Measurements from ENCODE around the gene PLXNB2. TPM values are rescaled to one million over a fixed set of nuclear protein-coding genes. Genes with fewer than 3 reads are reported as not detected.

PLXNB2 gene
- polyA plus RNA-seq, 6 donors from 2014 or later = 0.46 to 1.1 (median 0.66) TPM; not detected in 1

- Mint-ChIP-seq H3K27me3 (peaks cover 6 to 35% (median 14%) of the 10 kb centered on the region in 3 donors), H3K36me3 (no peaks in the 10 kb centered on the region), H3K27ac (peak overlapping the region in 4 of 6 donors; percentile 77 to 91 (median 87)), H3K9me3 (no peaks in the 10 kb centered on the region), H3K4me3 (peak overlapping the region in 7 of 8 donors; percentile 42 to 84 (median 74)), H3K4me1 (peaks cover 59 to 62% (median 60%) of the 10 kb centered on the region in 3 donors)
- DNase-seq = peak; percentile 42
- peak; percentile 15 to 29 for ATAC-seq (ENCODE audit: low read depth in 2 of 2)
Measured at GRCh38 chr22:50304528-50305392, 2.7 kb downstream of the PLXNB2 start.

- Mint-ChIP-seq H3K27ac (peak overlapping the region in 5 of 6 donors; percentile 72 to 91 (median 86)), H3K4me1 (peaks cover 56 to 59% (median 58%) of the 10 kb centered on the region in 3 donors), H3K9me3 (no peaks in the 10 kb centered on the region), H3K4me3 (peak overlapping the region in 6 of 8 donors; percentile 49 to 84 (median 76)), H3K36me3 (no peaks in the 10 kb centered on the region), H3K27me3 (peaks cover 6 to 34% (median 14%) of the 10 kb centered on the region in 3 donors)
- DNase-seq (no peak), ATAC-seq (ENCODE audit: low read depth in 2 of 2) (peak; percentile 11 to 25)
Measured at GRCh38 chr22:50303848-50304527, 3.5 kb downstream of the PLXNB2 start.

- H3K4me3 Mint-ChIP-seq = peak overlapping the region in 2 of 8 donors; percentile 57 to 78
Measured at GRCh38 chr22:50303515-50303847, 4.0 kb downstream of the PLXNB2 start.

GRCh38 chr22:50302564-50302963 is 4.9 kb downstream of the PLXNB2 start:
- ATAC-seq (ENCODE audit: low read depth in 2 of 2) (no peak), DNase-seq (no peak)
- H3K4me1 Mint-ChIP-seq = peaks cover 54 to 55% (median 54%) of the 10 kb centered on the region in 3 donors
- peaks cover 6 to 42% (median 7%) of the 10 kb centered on the region in 3 donors for H3K27me3 Mint-ChIP-seq
- H3K9me3 Mint-ChIP-seq = no peaks in the 10 kb centered on the region
- H3K4me3 Mint-ChIP-seq = peak overlapping the region in 4 of 8 donors; percentile 47 to 81 (median 64)
- peak overlapping the region in 5 of 6 donors; percentile 57 to 88 (median 72) for H3K27ac Mint-ChIP-seq
- H3K36me3 Mint-ChIP-seq = no peaks in the 10 kb centered on the region

More at GRCh38 chr22:50303515-50303847, 4.0 kb downstream of the PLXNB2 start:
- no peaks in the 10 kb centered on the region for H3K9me3 Mint-ChIP-seq
- ATAC-seq (ENCODE audit: low read depth in 2 of 2) (no peak), DNase-seq (no peak)
- peaks cover 54 to 57% (median 56%) of the 10 kb centered on the region in 3 donors for H3K4me1 Mint-ChIP-seq
- H3K36me3 Mint-ChIP-seq = no peaks in the 10 kb centered on the region
- peaks cover 6 to 33% (median 9%) of the 10 kb centered on the region in 3 donors for H3K27me3 Mint-ChIP-seq
- H3K27ac Mint-ChIP-seq = peak overlapping the region in 2 of 6 donors; percentile 88 to 94

- Mint-ChIP-seq H3K36me3 (no peaks in the 10 kb centered on the region), H3K4me3 (peak overlapping the region; percentile 35 to 83 (median 60)), H3K27me3 (peaks cover 6 to 47% (median 7%) of the 10 kb centered on the region in 3 donors), H3K9me3 (no peaks in the 10 kb centered on the region), H3K27ac (peak overlapping the region in 4 of 6 donors; percentile 27 to 88 (median 57)), H3K4me1 (peaks cover 54 to 55% (median 54%) of the 10 kb centered on the region in 3 donors)
- DNase-seq (no peak), ATAC-seq (ENCODE audit: low read depth in 2 of 2) (no peak)
Measured at GRCh38 chr22:50302041-50302541, 5.4 kb downstream of the PLXNB2 start.

GRCh38 chr22:50301581-50301991 is 5.9 kb downstream of the PLXNB2 start:
- H3K36me3 Mint-ChIP-seq = no peaks in the 10 kb centered on the region
- peaks cover 54 to 55% (median 54%) of the 10 kb centered on the region in 3 donors for H3K4me1 Mint-ChIP-seq
- ATAC-seq (ENCODE audit: low read depth in 2 of 2) (peak; percentile 63 to 68), DNase-seq (peak; percentile 57)
- H3K4me3 Mint-ChIP-seq = peak overlapping the region; percentile 35 to 83 (median 60)
- H3K27ac Mint-ChIP-seq = peak overlapping the region in 3 of 6 donors; percentile 34 to 88 (median 42)
- no peaks in the 10 kb centered on the region for H3K9me3 Mint-ChIP-seq
- H3K27me3 Mint-ChIP-seq = peaks cover 6 to 47% (median 7%) of the 10 kb centered on the region in 3 donors

- no peak for DNase-seq
- Mint-ChIP-seq H3K36me3 (no peaks in the 10 kb centered on the region), H3K9me3 (no peaks in the 10 kb centered on the region), H3K4me1 (peaks cover 47 to 52% (median 48%) of the 10 kb centered on the region in 3 donors), H3K27ac (peak overlapping the region in 3 of 6 donors; percentile 30 to 88 (median 32)), H3K27me3 (peaks cover under 1 to 40% (median 6%) of the 10 kb centered on the region in 3 donors), H3K4me3 (peak overlapping the region in 5 of 8 donors; percentile 16 to 78 (median 30))
- ATAC-seq (ENCODE audit: low read depth in 2 of 2) = no peak
Measured at GRCh38 chr22:50300620-50301257, 6.7 kb downstream of the PLXNB2 start.

GRCh38 chr22:50299785-50300619 is 7.4 kb downstream of the PLXNB2 start:
- H3K27ac Mint-ChIP-seq = peak overlapping the region in 1 of 6 donors; percentile 88
- peaks cover 0 to 35% (median 11%) of the 10 kb centered on the region in 3 donors for H3K27me3 Mint-ChIP-seq
- H3K4me3 Mint-ChIP-seq = no peak overlapping the region
- H3K4me1 Mint-ChIP-seq = peaks cover 45 to 57% (median 47%) of the 10 kb centered on the region in 3 donors
- H3K9me3 Mint-ChIP-seq = no peaks in the 10 kb centered on the region
- DNase-seq = no peak
- ATAC-seq (ENCODE audit: low read depth in 2 of 2) = no peak
- no peaks in the 10 kb centered on the region for H3K36me3 Mint-ChIP-seq

- Mint-ChIP-seq H3K36me3 (no peaks in the 10 kb centered on the region), H3K27me3 (peaks cover 0 to 27% (median 6%) of the 10 kb centered on the region in 3 donors), H3K27ac (peak overlapping the region in 1 of 6 donors; percentile 67), H3K9me3 (no peaks in the 10 kb centered on the region), H3K4me3 (peak overlapping the region in 5 of 8 donors; percentile 6 to 66 (median 53)), H3K4me1 (peaks cover 38 to 54% (median 40%) of the 10 kb centered on the region in 3 donors)
- DNase-seq (no peak), ATAC-seq (ENCODE audit: low read depth in 2 of 2) (peak; percentile 39 to 42)
Measured at GRCh38 chr22:50298937-50299784, 8.3 kb downstream of the PLXNB2 start.

- Mint-ChIP-seq H3K36me3 (no peaks in the 10 kb centered on the region), H3K9me3 (no peaks in the 10 kb centered on the region), H3K27me3 (peaks cover 0 to 24% (median 5%) of the 10 kb centered on the region in 3 donors), H3K4me3 (peak overlapping the region in 1 of 8 donors; percentile 25), H3K27ac (peak overlapping the region in 1 of 6 donors; percentile 67), H3K4me1 (peaks cover 29 to 50% (median 34%) of the 10 kb centered on the region in 3 donors)
- DNase-seq = no peak
- no peak for ATAC-seq (ENCODE audit: low read depth in 2 of 2)
Measured at GRCh38 chr22:50298266-50298637, 9.2 kb downstream of the PLXNB2 start.

- Mint-ChIP-seq H3K4me3 (no peak overlapping the region), H3K4me1 (peaks cover 28 to 48% (median 32%) of the 10 kb centered on the region in 3 donors), H3K9me3 (no peaks in the 10 kb centered on the region), H3K36me3 (no peaks in the 10 kb centered on the region), H3K27ac (peak overlapping the region in 1 of 6 donors; percentile 80), H3K27me3 (peaks cover 3 to 28% (median 7%) of the 10 kb centered on the region in 3 donors)
- ATAC-seq (ENCODE audit: low read depth in 2 of 2) = no peak
- no peak for DNase-seq
Measured at GRCh38 chr22:50297510-50298265, 9.8 kb downstream of the PLXNB2 start.

Measured in naive B cell (primary cell).